Panc1 (cell line): ENCODE results near the gene COLEC11.

Experiments
- POLR2AphosphoS5 ChIP-seq: IDR thresholded peaks from 2 replicates; pipeline ENCODE4 v1.6.1; 2012; ENCODE audit warnings: mild to moderate bottlenecking, low read depth, low read length, moderate library complexity
- REST ChIP-seq, 2 experiments: IDR thresholded peaks; 2 replicates each; pipeline ENCODE4 v1.6.1; 2011 to 2012; ENCODE audit warnings: low read depth in 2 of 2, control low read depth in 1 of 2, low read length in 1 of 2, mild to moderate bottlenecking in 1 of 2, moderate library complexity in 1 of 2; ENCODE audit not compliant: insufficient read depth in 1 of 2
- TCF7L2 ChIP-seq: IDR thresholded peaks from 2 replicates; pipeline ENCODE4 v1.6.1; 2011; ENCODE audit warnings: mild to moderate bottlenecking, low read depth, low read length, inconsistent platforms
- TF ChIP-seq, protein P1 (sequence below): fragments of 450-650 bp; IDR thresholded peaks from 2 replicates; pipeline ENCODE4 v1.5.1; 2017; ENCODE audit warnings: mild to moderate bottlenecking

DNA sequence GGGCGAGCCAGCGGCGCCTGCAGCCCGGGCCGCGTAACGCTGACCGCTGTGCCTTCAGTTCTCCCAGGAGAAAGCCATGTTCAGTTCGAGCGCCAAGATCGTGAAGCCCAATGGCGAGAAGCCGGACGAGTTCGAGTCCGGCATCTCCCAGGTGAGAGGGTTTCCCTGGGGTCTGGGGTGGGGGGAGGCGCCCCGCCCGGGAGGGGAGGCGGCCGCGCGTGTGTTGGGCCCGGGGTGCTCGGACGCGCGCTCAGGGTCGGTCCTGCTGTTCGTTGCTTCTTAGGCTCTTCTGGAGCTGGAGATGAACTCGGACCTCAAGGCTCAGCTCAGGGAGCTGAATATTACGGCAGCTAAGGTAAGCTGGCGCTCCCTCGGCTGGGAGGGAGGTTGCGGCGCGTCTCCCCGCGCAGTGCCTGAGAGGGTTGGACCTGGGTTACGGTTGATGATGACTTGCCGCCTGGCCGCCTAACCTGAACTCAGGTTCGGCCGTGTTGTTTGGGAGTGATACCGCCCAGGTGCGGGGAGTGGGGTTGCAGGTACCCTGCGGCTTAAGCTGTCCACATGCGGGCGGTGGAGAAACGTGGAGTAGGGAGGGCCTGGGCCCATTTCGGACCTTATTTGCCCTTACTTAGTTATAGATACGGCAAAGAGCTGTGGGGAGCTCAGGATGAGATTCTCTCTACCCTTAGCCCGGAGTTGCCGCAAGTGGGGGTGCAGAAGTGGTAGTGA, 19.2 kb upstream of the COLEC11 start:
- TF ChIP-seq, protein P1, sequence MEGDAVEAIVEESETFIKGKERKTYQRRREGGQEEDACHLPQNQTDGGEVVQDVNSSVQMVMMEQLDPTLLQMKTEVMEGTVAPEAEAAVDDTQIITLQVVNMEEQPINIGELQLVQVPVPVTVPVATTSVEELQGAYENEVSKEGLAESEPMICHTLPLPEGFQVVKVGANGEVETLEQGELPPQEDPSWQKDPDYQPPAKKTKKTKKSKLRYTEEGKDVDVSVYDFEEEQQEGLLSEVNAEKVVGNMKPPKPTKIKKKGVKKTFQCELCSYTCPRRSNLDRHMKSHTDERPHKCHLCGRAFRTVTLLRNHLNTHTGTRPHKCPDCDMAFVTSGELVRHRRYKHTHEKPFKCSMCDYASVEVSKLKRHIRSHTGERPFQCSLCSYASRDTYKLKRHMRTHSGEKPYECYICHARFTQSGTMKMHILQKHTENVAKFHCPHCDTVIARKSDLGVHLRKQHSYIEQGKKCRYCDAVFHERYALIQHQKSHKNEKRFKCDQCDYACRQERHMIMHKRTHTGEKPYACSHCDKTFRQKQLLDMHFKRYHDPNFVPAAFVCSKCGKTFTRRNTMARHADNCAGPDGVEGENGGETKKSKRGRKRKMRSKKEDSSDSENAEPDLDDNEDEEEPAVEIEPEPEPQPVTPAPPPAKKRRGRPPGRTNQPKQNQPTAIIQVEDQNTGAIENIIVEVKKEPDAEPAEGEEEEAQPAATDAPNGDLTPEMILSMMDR: no peak
- TF ChIP-seq REST (IDR thresholded peaks at IDR 0.05; ENCODE audit: insufficient read depth in 1 of 2, low read depth in 2 of 2, low read length in 1 of 2) (no peak), POLR2AphosphoS5 (no peak), TCF7L2 (no peak)
